ENCODE data around the gene NSD1. TPM values are rescaled to one million over a fixed set of nuclear protein-coding genes. Genes with fewer than 3 reads are reported as not detected.
A peak's percentile ranks its signal among the peaks of the same experiment; 100 is the strongest.

Gene NSD1
- total RNA-seq, 2 donors from 2014 or later: 150 to 190 TPM

DNA sequence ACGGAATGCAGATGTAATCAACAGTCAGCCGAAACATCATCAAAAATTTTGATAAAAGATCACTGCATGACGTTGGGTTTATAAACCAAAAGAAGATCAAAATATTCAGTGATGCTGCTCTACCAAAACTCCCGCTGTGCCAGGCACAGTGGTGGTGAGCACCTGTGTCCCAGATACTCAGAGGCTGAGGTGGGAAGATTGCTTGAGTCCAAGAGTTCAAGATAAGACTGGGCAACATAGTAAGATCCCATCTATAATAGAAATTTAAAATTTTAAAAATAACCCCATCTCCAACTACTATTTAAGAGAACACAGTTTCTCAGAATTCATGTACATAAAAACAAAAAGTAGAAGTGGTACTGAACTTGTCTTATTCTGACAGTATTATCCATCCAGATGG lies 214.1 kb downstream of the NSD1 start:
- no peaks in the 10 kb centered on the region for H3K27me3 ChIP-seq (ENCODE audit: control insufficient read depth, insufficient read depth, low read length, poor library complexity, severe bottlenecking)
- H3K36me3 ChIP-seq (ENCODE audit: control insufficient read depth, insufficient read depth, low read length): peaks cover 47% of the 10 kb centered on the region
- no peak overlapping the region for H3K4me3 ChIP-seq (ENCODE audit: low read length)
- no peak overlapping the region for H3K4me3 Mint-ChIP-seq
- DNase-seq: no peak
- no peak overlapping the region for H3K9ac ChIP-seq (ENCODE audit: extremely low read depth, low read length, poor library complexity, severe bottlenecking)
- H3K27me3 Mint-ChIP-seq (ENCODE audit: insufficient read depth): no peaks in the 10 kb centered on the region
- peaks cover 18% of the 10 kb centered on the region for H3K4me1 Mint-ChIP-seq
- TF ChIP-seq CTCF (conservative IDR thresholded peaks at IDR 0.05): no peak
- peaks cover 35% of the 10 kb centered on the region for H3K36me3 Mint-ChIP-seq (ENCODE audit: low read depth)
- no peak overlapping the region for H3K27ac Mint-ChIP-seq
- 95 to 96% methylated on average over 4 of the region's 4 CpGs for WGBS, 2 experiments (ENCODE audit: insufficient coverage in 1 of 2, insufficient read length in 1 of 2)
- peaks cover 11% of the 10 kb centered on the region for H3K4me1 ChIP-seq (ENCODE audit: control insufficient read depth, insufficient read depth, low read length)
- no peaks in the 10 kb centered on the region for H3K9me3 Mint-ChIP-seq
- no peaks in the 10 kb centered on the region for H3K9me3 ChIP-seq (ENCODE audit: control insufficient read depth, low read length)
- no peak overlapping the region for H3K27ac ChIP-seq (ENCODE audit: low read depth, low read length)

- Mint-ChIP-seq H3K4me1 (peaks cover 18% of the 10 kb centered on the region), H3K36me3 (ENCODE audit: low read depth) (peaks cover 28% of the 10 kb centered on the region), H3K4me3 (peak overlapping the region; percentile 99), H3K27ac (no peak overlapping the region), H3K27me3 (ENCODE audit: insufficient read depth) (peaks cover 10% of the 10 kb centered on the region), H3K9me3 (no peaks in the 10 kb centered on the region)
- Histone ChIP-seq H3K9me3 (ENCODE audit: control insufficient read depth, low read length) (no peaks in the 10 kb centered on the region), H3K9ac (ENCODE audit: extremely low read depth, low read length, poor library complexity, severe bottlenecking) (no peak overlapping the region), H3K4me1 (ENCODE audit: control insufficient read depth, insufficient read depth, low read length) (peaks cover 11% of the 10 kb centered on the region), H3K27me3 (ENCODE audit: control insufficient read depth, insufficient read depth, low read length, poor library complexity, severe bottlenecking) (no peaks in the 10 kb centered on the region), H3K36me3 (ENCODE audit: control insufficient read depth, insufficient read depth, low read length) (peaks cover 38% of the 10 kb centered on the region), H3K4me3 (ENCODE audit: low read length) (peak overlapping the region; percentile 97), H3K27ac (ENCODE audit: low read depth, low read length) (no peak overlapping the region)
- 88 to 91% methylated on average over 3 of the region's 3 CpGs for WGBS, 2 experiments (ENCODE audit: insufficient coverage in 1 of 2, insufficient read length in 1 of 2)
- no peak for DNase-seq
- TF ChIP-seq CTCF (conservative IDR thresholded peaks at IDR 0.05): no peak
These were observed 215.7 kb downstream of the NSD1 start for GRCh38 chr5:177349362-177349647.

- Histone ChIP-seq H3K4me3 (ENCODE audit: low read length) (peak overlapping the region; percentile 97), H3K4me1 (ENCODE audit: control insufficient read depth, insufficient read depth, low read length) (peaks cover 11% of the 10 kb centered on the region), H3K9me3 (ENCODE audit: control insufficient read depth, low read length) (no peaks in the 10 kb centered on the region), H3K36me3 (ENCODE audit: control insufficient read depth, insufficient read depth, low read length) (peaks cover 38% of the 10 kb centered on the region), H3K27me3 (ENCODE audit: control insufficient read depth, insufficient read depth, low read length, poor library complexity, severe bottlenecking) (no peaks in the 10 kb centered on the region), H3K27ac (ENCODE audit: low read depth, low read length) (no peak overlapping the region), H3K9ac (ENCODE audit: extremely low read depth, low read length, poor library complexity, severe bottlenecking) (no peak overlapping the region)
- WGBS, 2 experiments (ENCODE audit: insufficient coverage in 1 of 2, insufficient read length in 1 of 2): 86 to 92% methylated on average over 5 of the region's 5 CpGs
- Mint-ChIP-seq H3K4me1 (peaks cover 18% of the 10 kb centered on the region), H3K27me3 (ENCODE audit: insufficient read depth) (peaks cover 15% of the 10 kb centered on the region), H3K27ac (no peak overlapping the region), H3K36me3 (ENCODE audit: low read depth) (peaks cover 27% of the 10 kb centered on the region), H3K4me3 (peak overlapping the region; percentile 99), H3K9me3 (no peaks in the 10 kb centered on the region)
- DNase-seq: no peak
- TF ChIP-seq CTCF (conservative IDR thresholded peaks at IDR 0.05): no peak
These were observed 216.2 kb downstream of the NSD1 start for GRCh38 chr5:177349762-177350161.

Other genes with a start within 250 kb of the NSD1 start
- gene HK3, start 234.4 kb upstream of the NSD1 start, total RNA-seq: under 1 TPM in 1 of 2 donors, not detected in 1; 0.55 TPM
- 10 to 100 TPM; 46.6 to 50.8 TPM for gene UIMC1, start 127.0 kb upstream of the NSD1 start, total RNA-seq
- gene ZNF346, start 111.1 kb upstream of the NSD1 start, total RNA-seq: 10 to 100 TPM; 25.4 to 38.6 TPM
- gene FGFR4, start 46.9 kb upstream of the NSD1 start, total RNA-seq: 100 to 1,000 TPM; 123 to 131 TPM
- gene RAB24, start 169.9 kb downstream of the NSD1 start, total RNA-seq: 10 to 100 TPM; 13.8 to 25.1 TPM
- 100 to 1,000 TPM; 157 to 165 TPM for gene PRELID1, start 170.0 kb downstream of the NSD1 start, total RNA-seq
- gene MXD3, start 178.1 kb downstream of the NSD1 start, total RNA-seq: 10 to 100 TPM; 14.2 to 20.4 TPM
- gene LMAN2, start 217.9 kb downstream of the NSD1 start, total RNA-seq: 100 to 1,000 TPM; 119 to 128 TPM
- 10 to 100 TPM; 14.2 to 21.9 TPM for gene RGS14, start 224.2 kb downstream of the NSD1 start, total RNA-seq